NCI-H460 (cell line): Measurements from ENCODE around the gene YWHAB. TPM values are rescaled to one million over a fixed set of nuclear protein-coding genes. Genes with fewer than 3 reads are reported as not detected.
"Not testable (repeated sequence)": the region's sequence is repeated elsewhere in the genome, so short reads cannot be mapped to it uniquely, and the experiment has no call there.

Experiments used
- DNase-seq: peaks from one replicate; pipeline ENCODE4 v3.0.0-alpha.2; 2016; ENCODE audit warnings: low read depth; ENCODE audit errors: extremely low read depth
- total RNA-seq: library from RNA; depleted of rRNA; stranded (reverse); fragments of >200 nt; shearing (Covaris generic); gene quantifications from 2 replicates; pipeline ENCODE4 v1.2.3, GENCODE V29; 2014

Gene YWHAB
- total RNA-seq, 1 experiment from 2014 or later: 113 TPM

- no peak for DNase-seq
Observed at GRCh38 chr20:44866703-44867335, 18.7 kb upstream of the YWHAB start.

DNA sequence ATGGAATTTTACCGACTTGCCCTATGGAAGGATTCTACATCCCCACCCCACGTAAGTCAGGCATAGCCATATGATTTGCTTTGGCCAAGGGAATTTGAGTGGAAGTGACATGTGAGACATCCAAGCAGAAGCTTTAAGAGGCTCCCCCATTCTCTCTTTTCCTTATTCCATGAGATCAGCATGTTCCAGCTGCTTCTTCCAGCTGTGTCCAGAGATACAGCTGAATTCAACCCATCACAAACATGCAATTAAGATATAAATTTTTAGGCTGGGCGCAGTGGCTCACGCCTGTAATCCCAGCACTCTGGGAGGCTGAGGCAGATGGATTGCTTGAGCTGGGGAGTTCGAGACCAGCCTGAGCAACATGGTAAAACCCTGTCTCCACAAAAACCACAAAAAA, 16.0 kb upstream of the YWHAB start:
- no peak for DNase-seq

- DNase-seq: not testable (repeated sequence)
Observed at GRCh38 chr20:44882360-44882759, 3.1 kb upstream of the YWHAB start.

GRCh38 chr20:44883214-44883902, 2.1 kb upstream of the YWHAB start:
- no peak for DNase-seq

GRCh38 chr20:44884907-44885391, 556 bp upstream of the YWHAB start:
- no peak for DNase-seq

- no peak for DNase-seq
Observed at GRCh38 chr20:44886266-44886651, 754 bp downstream of the YWHAB start.

DNA sequence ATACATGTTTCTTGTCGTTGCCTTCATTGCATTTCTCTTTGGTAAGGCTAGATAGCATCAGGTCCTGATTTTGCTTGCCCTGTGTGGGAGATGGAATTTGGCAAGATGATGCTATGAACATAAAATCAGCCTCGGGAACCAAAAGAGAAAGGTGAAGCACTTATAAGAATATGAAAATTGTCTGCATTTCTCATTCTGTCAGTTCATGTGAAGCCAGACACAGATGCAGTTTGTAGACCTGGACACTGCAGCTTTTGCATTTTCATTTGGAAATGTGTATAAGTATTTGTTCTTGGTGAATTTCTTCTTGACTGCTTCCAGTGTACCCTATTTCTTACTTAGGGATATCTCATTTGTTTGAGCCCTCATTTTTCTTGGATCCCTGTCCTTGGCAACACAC, 1.3 kb downstream of the YWHAB start:
- no peak for DNase-seq

GRCh38 chr20:44887466-44887865, 2.0 kb downstream of the YWHAB start:
- DNase-seq: no peak

DNA sequence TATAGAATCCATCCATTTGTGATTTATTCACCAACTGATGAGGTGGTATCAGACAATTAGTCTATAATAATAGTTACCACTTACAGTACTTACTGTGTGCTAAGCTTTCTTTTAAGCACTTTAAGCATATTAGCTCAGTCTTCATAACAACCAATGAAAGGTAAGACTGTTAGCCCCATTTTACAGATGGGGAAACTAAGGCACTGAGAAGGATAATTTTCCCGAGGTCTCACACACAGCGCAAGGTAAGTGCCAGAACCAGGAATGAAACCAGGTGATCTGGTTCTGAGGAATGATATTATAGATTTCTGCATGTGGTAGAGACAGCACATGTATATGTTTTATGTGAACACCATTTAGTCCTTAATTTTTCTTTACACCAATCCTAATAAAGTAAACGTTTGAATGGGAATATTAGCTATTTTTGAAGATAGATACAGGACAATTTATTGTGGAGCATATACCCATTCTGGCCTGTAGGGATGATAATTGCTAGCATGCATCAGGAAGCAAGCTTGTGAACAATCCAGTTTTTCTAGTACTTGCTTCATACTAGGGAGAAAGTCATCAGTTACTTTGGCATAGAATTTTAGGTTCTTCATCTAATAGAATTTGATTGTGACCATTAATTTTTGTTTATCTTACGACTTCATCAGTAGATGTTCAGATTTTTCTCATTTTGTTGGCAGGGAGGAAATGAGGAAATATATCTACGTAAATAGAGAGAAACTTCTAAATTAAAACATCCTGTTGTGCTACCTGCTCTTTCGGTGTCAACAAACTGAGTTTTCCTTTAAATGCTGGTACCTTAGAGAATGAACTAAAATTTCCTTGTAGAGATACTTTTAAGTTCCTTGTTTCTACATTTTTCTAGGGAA, 3.0 kb downstream of the YWHAB start:
- no peak for DNase-seq

- DNase-seq: no peak
Observed at GRCh38 chr20:44891826-44892225, 6.3 kb downstream of the YWHAB start.

DNA sequence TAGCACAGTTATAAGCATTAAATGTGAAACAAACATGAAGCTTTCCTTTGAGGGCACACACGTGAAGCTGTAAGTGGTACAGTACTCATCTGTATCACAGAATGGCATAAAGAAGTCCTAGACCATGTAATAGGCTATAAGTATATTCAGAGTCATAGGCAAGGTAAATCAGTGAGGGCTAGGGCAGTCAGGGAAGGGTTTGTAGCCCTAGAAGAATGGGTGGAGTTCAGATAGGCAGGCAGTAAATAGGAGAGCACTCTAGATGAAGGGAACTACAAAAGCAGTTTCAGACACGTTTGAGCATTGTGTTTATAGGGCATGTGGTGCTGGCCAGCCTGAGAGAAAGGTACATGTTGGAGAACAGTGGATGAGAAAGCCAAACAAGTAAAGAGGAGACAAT, 9.5 kb downstream of the YWHAB start:
- DNase-seq: no peak

DNA sequence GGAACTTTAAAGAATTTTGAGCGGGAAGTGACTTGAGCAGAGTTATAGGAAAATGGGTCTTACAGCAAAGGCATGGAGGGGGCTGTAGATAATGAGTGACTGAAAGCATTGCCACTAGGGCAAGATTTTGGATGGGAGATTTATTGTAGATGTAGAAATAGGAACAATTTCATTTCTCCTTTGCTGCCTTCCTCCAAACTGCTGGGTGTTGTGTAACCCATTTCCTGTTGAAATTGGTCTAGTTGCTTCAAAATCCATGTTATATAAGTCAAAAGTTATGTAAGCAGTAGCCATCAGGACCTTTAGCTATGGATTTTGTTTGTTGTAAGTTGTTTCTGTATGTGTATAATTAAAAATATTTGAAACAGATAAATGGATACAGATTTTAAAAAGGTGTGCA, 11.1 kb downstream of the YWHAB start:
- no peak for DNase-seq

- DNase-seq: no peak
Observed at GRCh38 chr20:44897133-44897532, 11.6 kb downstream of the YWHAB start.

- no peak for DNase-seq
Observed at GRCh38 chr20:44900231-44900854, 14.8 kb downstream of the YWHAB start.

GRCh38 chr20:44901974-44902373, 16.5 kb downstream of the YWHAB start:
- DNase-seq: no peak

GRCh38 chr20:44904377-44904776, 18.9 kb downstream of the YWHAB start:
- no peak for DNase-seq

- DNase-seq: no peak
Observed at GRCh38 chr20:44908987-44909871, 23.7 kb downstream of the YWHAB start.

DNA sequence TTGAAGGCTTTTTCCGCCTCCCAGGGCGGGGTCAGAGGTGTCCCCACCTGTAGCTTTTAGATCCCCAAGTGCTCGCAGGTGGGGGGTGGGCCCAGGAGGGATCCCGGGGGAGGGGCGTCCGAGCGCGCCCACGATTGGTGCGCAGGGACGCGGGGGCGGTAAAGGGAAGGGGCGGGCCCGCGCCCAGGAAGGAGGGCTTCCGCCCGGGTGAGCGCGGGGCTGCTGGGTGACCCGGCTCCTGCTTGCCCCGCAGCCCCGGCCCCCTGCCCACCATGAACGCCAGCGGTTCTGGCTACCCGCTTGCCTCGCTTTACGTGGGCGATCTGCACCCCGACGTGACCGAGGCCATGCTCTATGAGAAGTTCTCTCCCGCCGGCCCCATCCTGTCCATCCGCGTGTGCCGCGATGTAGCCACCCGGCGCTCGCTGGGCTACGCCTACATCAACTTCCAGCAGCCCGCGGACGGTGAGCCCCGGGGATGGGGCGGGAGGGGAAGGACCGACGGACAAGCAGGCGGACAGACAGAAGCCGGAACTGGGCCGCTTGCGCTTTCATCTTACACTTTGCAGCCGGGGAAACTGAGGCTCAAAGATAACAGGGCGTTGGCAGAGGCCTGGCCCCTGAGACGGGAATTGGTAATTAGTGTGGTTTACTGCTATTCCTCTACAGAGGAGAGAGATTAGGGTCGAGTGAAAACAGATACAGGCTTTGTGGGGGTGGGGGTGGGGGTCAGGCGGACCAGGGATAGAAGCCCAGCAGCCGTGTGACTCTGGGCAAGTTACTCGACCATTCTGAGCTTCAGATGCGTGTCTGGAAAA, 24.6 kb downstream of the YWHAB start, which contains the start of gene PABPC1L:
PABPC1L (plus strand) TSS at position 189 of the 818 bp plus-strand sequence; CDS start at position 273, 84 bp downstream.
- DNase-seq: peak; percentile 40

DNA sequence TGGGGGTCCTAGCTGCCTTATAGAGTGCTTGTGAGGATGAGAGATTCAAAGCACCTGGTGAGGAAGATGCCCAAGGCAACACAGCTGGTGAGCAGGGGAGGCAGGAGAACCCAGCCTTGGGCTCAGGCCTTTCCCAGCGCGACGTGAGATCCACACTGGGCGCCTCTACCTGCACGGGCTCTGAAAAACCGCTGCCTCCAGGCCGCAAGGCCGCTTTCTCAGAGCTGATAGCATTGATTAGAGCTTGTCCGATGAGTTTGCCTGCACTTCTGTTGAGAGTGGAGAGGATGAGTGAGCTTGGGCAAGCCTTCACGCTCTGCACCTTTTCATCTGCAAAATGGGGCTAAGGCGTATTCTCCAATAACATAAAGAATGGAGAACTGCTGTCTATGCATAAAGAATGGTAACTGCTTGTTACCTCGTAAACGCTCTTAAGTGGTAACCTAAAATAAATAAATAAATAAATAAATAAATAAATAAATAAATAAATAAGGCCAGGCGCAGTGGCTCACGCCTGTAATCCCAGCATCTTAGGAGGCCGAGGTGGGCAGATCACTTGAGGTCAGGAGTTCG, 25.3 kb downstream of the YWHAB start:
- DNase-seq: no peak
